Right lobe of liver (tissue), 4 donors: ENCODE data around the gene WAC.
"Not testable (repeated sequence)": the region's sequence is repeated elsewhere in the genome, so short reads cannot be mapped to it uniquely, and the experiment has no call there.

Experiments used
- POLR2A ChIP-seq: fragments of 450-650 bp; IDR thresholded peaks from one replicate; pipeline ENCODE4 v1.6.1; 2017; ENCODE audit warnings: antibody characterized with exemption, mild to moderate bottlenecking
- TF ChIP-seq, protein P1 (sequence below), 4 donors: fragments of 200-600 bp in 3 of 4; fragments of 450-650 bp in 1 of 4; IDR thresholded peaks; one replicate each; pipeline versions ENCODE4 v1.5.1 to v1.8.0; 2016 to 2022; ENCODE audit warnings: antibody characterized with exemption in 4 of 4, mild to moderate bottlenecking in 2 of 4
- donor health status: DM: no; HTN: no; CAD: no.
- donor health status: DM: no; HTN: no; CAD: no.
- donor health status: DM: no; HTN: yes; CAD: no.

DNA sequence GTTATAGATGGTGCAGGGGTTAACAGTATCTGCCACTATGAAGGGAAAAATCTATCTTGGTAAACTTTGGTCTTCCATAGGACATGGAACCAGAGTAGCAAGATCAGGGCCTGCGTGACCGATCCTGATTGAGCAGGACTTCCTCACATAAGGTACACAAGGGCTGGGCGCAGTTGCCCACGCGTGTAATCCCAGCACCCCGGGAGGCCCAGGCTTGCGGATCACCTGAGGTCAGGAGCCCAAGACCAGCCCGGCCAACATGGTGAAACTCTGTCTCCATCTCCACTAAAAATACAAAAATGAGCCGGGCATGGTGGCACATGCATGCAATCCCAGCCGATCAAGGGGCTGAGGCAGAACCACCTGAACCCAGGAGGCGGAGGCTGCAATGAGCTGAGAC is 11.0 kb upstream of the WAC start:
- TF ChIP-seq, protein P1, sequence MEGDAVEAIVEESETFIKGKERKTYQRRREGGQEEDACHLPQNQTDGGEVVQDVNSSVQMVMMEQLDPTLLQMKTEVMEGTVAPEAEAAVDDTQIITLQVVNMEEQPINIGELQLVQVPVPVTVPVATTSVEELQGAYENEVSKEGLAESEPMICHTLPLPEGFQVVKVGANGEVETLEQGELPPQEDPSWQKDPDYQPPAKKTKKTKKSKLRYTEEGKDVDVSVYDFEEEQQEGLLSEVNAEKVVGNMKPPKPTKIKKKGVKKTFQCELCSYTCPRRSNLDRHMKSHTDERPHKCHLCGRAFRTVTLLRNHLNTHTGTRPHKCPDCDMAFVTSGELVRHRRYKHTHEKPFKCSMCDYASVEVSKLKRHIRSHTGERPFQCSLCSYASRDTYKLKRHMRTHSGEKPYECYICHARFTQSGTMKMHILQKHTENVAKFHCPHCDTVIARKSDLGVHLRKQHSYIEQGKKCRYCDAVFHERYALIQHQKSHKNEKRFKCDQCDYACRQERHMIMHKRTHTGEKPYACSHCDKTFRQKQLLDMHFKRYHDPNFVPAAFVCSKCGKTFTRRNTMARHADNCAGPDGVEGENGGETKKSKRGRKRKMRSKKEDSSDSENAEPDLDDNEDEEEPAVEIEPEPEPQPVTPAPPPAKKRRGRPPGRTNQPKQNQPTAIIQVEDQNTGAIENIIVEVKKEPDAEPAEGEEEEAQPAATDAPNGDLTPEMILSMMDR (IDR thresholded peaks at IDR 0.05): not testable (repeated sequence)
- not testable (repeated sequence) for TF ChIP-seq POLR2A
